IMR-90 (cell line): ENCODE results near the gene OR13C5. TPM values are rescaled to one million over a fixed set of nuclear protein-coding genes. Genes with fewer than 3 reads are reported as not detected.

ENCODE experiments used
- ATAC-seq: fragments of 200-7000 bp; cut with Tn5 transposase; 2 replicates; pipeline ENCODE4 v1.9.1; 2020; ENCODE audit warnings: low read depth, mild to moderate bottlenecking, moderate library complexity
- BruUV-seq: library from RNA; stranded (reverse); fragments of 400-500 nt; replicated peaks from 2 replicates; lab custom pipeline; 2021; lab: Mats Ljungman, UMichigan
- CTCF ChIA-PET: fragments of 300-600 bp; formaldehyde crosslinking; extraction: SDS; loops from one replicate; lab custom pipeline; 2021; ENCODE audit warnings: antibody characterized with exemption; lab: Yijun Ruan, JAX
- POLR2A ChIA-PET: fragments of 300-600 bp; sonication (Branson Sonifier 250); formaldehyde crosslinking; loops from one replicate; lab custom pipeline; 2022; ENCODE audit warnings: antibody characterized with exemption; ENCODE audit not compliant: unreplicated experiment; lab: Charles Lee
- DNase-seq: peaks from one replicate; pipeline ENCODE4 v3.0.0; 2013
- H2AFZ ChIP-seq: replicated peaks from 2 replicates; pipeline ENCODE3; 2013; ENCODE audit warnings: low read length, mild to moderate bottlenecking; ENCODE audit not compliant: poor library complexity
- H2AK5ac ChIP-seq: 2 replicates; pipeline ENCODE4 v1.6.1; 2013; ENCODE audit warnings: low read depth, low read length, inconsistent platforms
- H2AK9ac ChIP-seq: replicated peaks from 2 replicates; pipeline ENCODE3; 2013; ENCODE audit warnings: mild to moderate bottlenecking, low read depth, low read length, moderate library complexity; ENCODE audit not compliant: poor library complexity
- H2BK120ac ChIP-seq: 2 replicates; pipeline ENCODE4 v1.6.1; 2013; ENCODE audit warnings: low read depth, low read length, inconsistent platforms
- H2BK15ac ChIP-seq: 3 replicates; pipeline ENCODE4 v1.6.1; 2013; ENCODE audit warnings: low read depth, low read length, inconsistent platforms
- H2BK20ac ChIP-seq: 2 replicates; pipeline ENCODE4 v1.6.1; 2013; ENCODE audit warnings: low read depth, mild to moderate bottlenecking, inconsistent platforms, low read length, moderate library complexity
- H2BK5ac ChIP-seq: 2 replicates; pipeline ENCODE4 v1.6.1; 2013; ENCODE audit warnings: mild to moderate bottlenecking, low read depth, low read length, inconsistent platforms; ENCODE audit not compliant: poor library complexity, severe bottlenecking
- H3K14ac ChIP-seq: replicated peaks from 2 replicates; pipeline ENCODE4 v1.6.1; 2013; ENCODE audit warnings: low read depth, low read length, inconsistent platforms
- H3K18ac ChIP-seq: 2 replicates; pipeline ENCODE4 v1.6.1; 2013; ENCODE audit warnings: low read depth, low read length, control low read depth
- H3K23ac ChIP-seq: 2 replicates; pipeline ENCODE4 v1.6.1; 2013; ENCODE audit warnings: low read depth, low read length, inconsistent platforms
- H3K27ac ChIP-seq: 2 replicates; pipeline ENCODE4 v1.5.1; 2013; ENCODE audit warnings: mild to moderate bottlenecking, control low read depth, low read length; ENCODE audit not compliant: insufficient read depth
- H3K27me3 ChIP-seq: 2 replicates; pipeline ENCODE4 v1.6.1; 2013; ENCODE audit warnings: low read length; ENCODE audit not compliant: control insufficient read depth, insufficient read depth
- H3K36me3 ChIP-seq: 2 replicates; pipeline ENCODE4 v1.6.1; 2013; ENCODE audit warnings: low read length, mixed read lengths; ENCODE audit not compliant: control insufficient read depth, insufficient read depth
- H3K4ac ChIP-seq: 2 replicates; pipeline ENCODE4 v1.6.1; 2013; ENCODE audit warnings: low read depth, low read length, inconsistent platforms
- H3K4me1 ChIP-seq: 2 replicates; pipeline ENCODE4 v1.6.1; 2013; ENCODE audit warnings: low read length, mixed read lengths; ENCODE audit not compliant: control insufficient read depth, insufficient read depth
- H3K4me2 ChIP-seq: 2 replicates; pipeline ENCODE4 v1.6.1; 2013; ENCODE audit warnings: low read depth, mild to moderate bottlenecking, control low read depth, low read length, moderate library complexity
- H3K4me3 ChIP-seq: 2 replicates; pipeline ENCODE4 v1.5.1; 2013; ENCODE audit warnings: low read depth, mild to moderate bottlenecking, control low read depth, low read length, moderate library complexity; ENCODE audit not compliant: insufficient read depth
- H3K56ac ChIP-seq: 2 replicates; pipeline ENCODE4 v1.6.1; 2013; ENCODE audit warnings: low read length, inconsistent platforms; ENCODE audit not compliant: insufficient read depth; ENCODE audit errors: extremely low read depth
- H3K79me1 ChIP-seq, 2 experiments: 2 replicates each; pipeline ENCODE4 v1.6.1; 2013; ENCODE audit warnings: low read length in 2 of 2, inconsistent platforms in 1 of 2, low read depth in 1 of 2
- H3K9ac ChIP-seq: 2 replicates; pipeline ENCODE4 v1.6.1; 2013; ENCODE audit warnings: low read depth, low read length, control low read depth
- H3K9me1 ChIP-seq: 2 replicates; pipeline ENCODE4 v1.6.1; 2013; ENCODE audit warnings: low read length, inconsistent platforms; ENCODE audit not compliant: insufficient read depth
- H3K9me3 ChIP-seq: 2 replicates; pipeline ENCODE4 v1.6.1; 2013; ENCODE audit warnings: low read length; ENCODE audit not compliant: control insufficient read depth, insufficient read depth
- H4K20me1 ChIP-seq: 2 replicates; pipeline ENCODE4 v1.6.1; 2013; ENCODE audit warnings: low read length, inconsistent platforms; ENCODE audit not compliant: insufficient read depth
- H4K5ac ChIP-seq: 2 replicates; pipeline ENCODE4 v1.6.1; 2013; ENCODE audit warnings: mild to moderate bottlenecking, low read depth, low read length, control low read depth
- H4K8ac ChIP-seq, 2 experiments: 2 replicates each; pipeline ENCODE4 v1.6.1; 2013; ENCODE audit warnings: low read depth in 2 of 2, low read length in 2 of 2, control low read depth in 1 of 2, inconsistent platforms in 1 of 2
- H4K91ac ChIP-seq: 2 replicates; pipeline ENCODE4 v1.6.1; 2013; ENCODE audit warnings: low read depth, low read length, inconsistent platforms; ENCODE audit not compliant: insufficient read depth
- BHLHE40 ChIP-seq: fragments of 150-350 bp; IDR thresholded peaks from 2 replicates; pipeline ENCODE4 v1.6.1; 2016; ENCODE audit warnings: mild to moderate bottlenecking, low read depth, low read length
- CEBPB ChIP-seq: IDR thresholded peaks from 2 replicates; pipeline ENCODE4 v1.6.1; 2012; ENCODE audit warnings: low read depth, low read length, improper control_type of control experiment
- CHD1 ChIP-seq: IDR thresholded peaks from 2 replicates; pipeline ENCODE4 v1.6.1; 2012; ENCODE audit warnings: low read depth, low read length, improper control_type of control experiment
- CTCF ChIP-seq: conservative IDR thresholded peaks from 2 replicates; pipeline ENCODE4 v1.5.1; 2012; ENCODE audit warnings: mild to moderate bottlenecking, low read depth, low read length, improper control_type of control experiment
- ELK1 ChIP-seq: fragments of 150-350 bp; IDR thresholded peaks from 2 replicates; pipeline ENCODE4 v1.6.1; 2016; ENCODE audit warnings: low read depth, mild to moderate bottlenecking, low read length, moderate library complexity, borderline replicate concordance
- MAFK ChIP-seq: IDR thresholded peaks from 2 replicates; pipeline ENCODE4 v1.6.1; 2012; ENCODE audit warnings: low read depth, low read length, improper control_type of control experiment
- MAZ ChIP-seq: IDR thresholded peaks from 2 replicates; pipeline ENCODE4 v1.6.1; 2012; ENCODE audit warnings: low read depth, mild to moderate bottlenecking, low read length, improper control_type of control experiment, moderate library complexity, borderline replicate concordance
- NFE2L2 ChIP-seq: fragments of 150-350 bp; IDR thresholded peaks from 2 replicates; pipeline ENCODE4 v1.6.1; 2016; ENCODE audit warnings: low read depth, mild to moderate bottlenecking, low read length
- RAD21 ChIP-seq: IDR thresholded peaks from 2 replicates; pipeline ENCODE4 v1.6.1; 2012; ENCODE audit warnings: low read length, improper control_type of control experiment
- RFX5 ChIP-seq: IDR thresholded peaks from 2 replicates; pipeline ENCODE4 v1.8.0; 2012; ENCODE audit warnings: low read depth, mild to moderate bottlenecking, low read length, moderate library complexity
- SMC3 ChIP-seq: fragments of 150-350 bp; IDR thresholded peaks from 2 replicates; pipeline ENCODE4 v1.6.1; 2016; ENCODE audit warnings: low read depth, mild to moderate bottlenecking, antibody characterized with exemption, low read length, moderate library complexity
- WGBS, 2 experiments: methylation state at CpG; one replicate each; pipeline versions ENCODE4 v1.1.5 to v1.1.7; 2013; ENCODE audit warnings: missing lambda C conversion rate in 2 of 2; ENCODE audit not compliant: insufficient read length in 1 of 2; ENCODE audit errors: extremely low coverage in 2 of 2; 5-methylcytosine and 5-hydroxymethylcytosine counted together
- dilution Hi-C: fragments of 300-500 bp; cut with HindIII; formaldehyde crosslinking; loops from one replicate; pipeline ENCODE4 v1.14.3; 2018; ENCODE audit warnings: low sequenced_read_pairs; ENCODE audit not compliant: unreplicated experiment
- in situ Hi-C: fragments of 300-500 bp; cut with MboI; formaldehyde crosslinking; loops from 3 replicates; pipeline ENCODE4 v1.14.3; 2019; ENCODE audit warnings: low sequenced_read_pairs, inconsistent platforms, mixed read lengths
- intact Hi-C: fragments of 100-400 bp; cut with micrococcal nuclease; formaldehyde crosslinking; loops from 2 replicates; pipeline ENCODE4 v1.10.0; 2022
- polyA plus RNA-seq, 3 experiments: library from polyadenylated mRNA; depleted of rRNA; stranded (reverse); fragments of >200 nt; gene quantifications; 2 replicates each; pipeline ENCODE4 v1.2.3, GENCODE V29; 2012; ENCODE audit warnings: low replicate concordance in 1 of 3
- total RNA-seq: library from RNA; depleted of rRNA; stranded (reverse); fragments of >200 nt; gene quantifications from 2 replicates; pipeline ENCODE4 v1.2.3, GENCODE V29; 2012

OR13C5 gene
- total and polyA plus RNA-seq, 2 of the 4 experiments (the other 2 are of a cell fraction) = not detected

DNA sequence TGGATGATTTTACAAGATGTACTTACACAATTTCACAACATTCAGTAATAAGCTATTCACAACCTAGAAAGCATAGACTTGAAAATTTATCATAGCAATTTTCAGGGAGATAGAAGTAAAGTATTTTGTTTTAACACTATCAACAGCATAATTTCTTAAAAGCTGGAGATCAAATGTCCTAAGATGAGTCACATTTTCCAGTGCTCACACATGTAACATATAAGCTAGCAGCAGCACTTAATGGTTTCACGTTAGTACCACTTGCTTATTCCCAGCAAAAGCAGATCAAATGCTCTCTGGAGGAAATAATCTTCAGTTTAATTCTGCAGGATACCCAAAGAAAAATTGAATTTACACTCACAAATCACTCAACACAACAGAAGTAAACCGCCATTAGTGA is 23.8 kb downstream of the OR13C5 start:
- DNase-seq (no peak), ATAC-seq (no peak)
- in situ Hi-C loops (no loop called here), intact Hi-C loops (loop anchor here (10.0 kb wide), 1 partner anchor 61 kb away; no protein-coding TSS in a partner anchor), dilution Hi-C loops (no loop called here)
- no peak overlapping the region for H4K8ac ChIP-seq
- H2AK5ac ChIP-seq = no peak overlapping the region
- no peak overlapping the region for H4K91ac ChIP-seq
- H3K4me1 ChIP-seq = no peaks in the 10 kb centered on the region
- no peak overlapping the region for H2BK120ac ChIP-seq
- no peaks in the 10 kb centered on the region for H4K20me1 ChIP-seq
- no peak overlapping the region for H2BK15ac ChIP-seq
- ChIA-PET POLR2A (no interaction called here), CTCF (no interaction called here)
- no peak for TF ChIP-seq BHLHE40
- no peak for TF ChIP-seq RFX5
- TF ChIP-seq CHD1 = no peak
- TF ChIP-seq CEBPB = no peak
- TF ChIP-seq ELK1 = no peak
- no peak for TF ChIP-seq CTCF
- TF ChIP-seq RAD21 = no peak
- no peak for TF ChIP-seq NFE2L2
- no peak for TF ChIP-seq SMC3
- TF ChIP-seq MAZ = no peak
- TF ChIP-seq MAFK = no peak
- no peaks in the 10 kb centered on the region for H3K36me3 ChIP-seq
- H3K4ac ChIP-seq = no peak overlapping the region
- WGBS, 2 experiments = no CpG with 5 or more reads among the region's 2 CpGs
- H2BK5ac ChIP-seq = no peak overlapping the region
- no peak overlapping the region for H3K4me3 ChIP-seq
- H2AK9ac ChIP-seq = no peak overlapping the region
- H2BK20ac ChIP-seq = no peak overlapping the region
- H3K27ac ChIP-seq = no peak overlapping the region
- no peak overlapping the region for H3K14ac ChIP-seq
- H3K79me1 ChIP-seq = no peaks in the 10 kb centered on the region
- H3K9ac ChIP-seq = no peak overlapping the region
- no peak overlapping the region for H2AFZ ChIP-seq
- no peaks in the 10 kb centered on the region for H3K9me1 ChIP-seq
- H3K56ac ChIP-seq = no peak overlapping the region
- no peak overlapping the region for H3K23ac ChIP-seq
- H4K5ac ChIP-seq = no peak overlapping the region
- no peaks in the 10 kb centered on the region for H3K27me3 ChIP-seq
- BruUV-seq = no TSS peak
- no peaks in the 10 kb centered on the region for H3K9me3 ChIP-seq
- H3K4me2 ChIP-seq = no peak overlapping the region
- no peak overlapping the region for H3K18ac ChIP-seq
